Measurements from ENCODE around the gene PICALM. TPM values are rescaled to one million over a fixed set of nuclear protein-coding genes. Genes with fewer than 3 reads are reported as not detected.

The PICALM gene
- total and polyA plus RNA-seq, 2 of the 8 experiments (the other 6 are each of a cell fraction or from before 2014, with no cell fraction given): 69.4 to 71.3 TPM

GRCh38 chr11:86064220-86064803 is 4.6 kb downstream of the PICALM start:
- H3K79me2 ChIP-seq (ENCODE audit: control insufficient read depth in 1 of 2, insufficient read depth in 2 of 2, low read length in 2 of 2): peaks cover 19 to 92% of the 10 kb centered on the region in 2 experiments
- H3K23ac ChIP-seq (ENCODE audit: insufficient read length): no peak overlapping the region
- H2BK5ac ChIP-seq (ENCODE audit: low read depth, low read length): no peak overlapping the region
- 88% methylated on average over 5 of the region's 5 CpGs; no CpG with 5 or more reads in 1 of the 2 experiments for WGBS, 2 experiments (ENCODE audit: extremely low coverage in 1 of 2, insufficient coverage in 1 of 2, insufficient read length in 1 of 2, insufficient replicate concordance in 2 of 2, low coverage in 1 of 2, low lambda C conversion rate in 2 of 2, missing lambda C conversion rate in 1 of 2)
- no peak overlapping the region for H2BK120ac ChIP-seq (replicated peaks; ENCODE audit: low read depth, low read length)
- no peak overlapping the region for H2BK20ac ChIP-seq (ENCODE audit: low read length)
- H2AK5ac ChIP-seq (ENCODE audit: low read depth, low read length): no peak overlapping the region
- no peak overlapping the region for H3K4me3 ChIP-seq (ENCODE audit: extremely low read depth in 1 of 4, insufficient read depth in 2 of 4, low read depth in 3 of 4, low read length in 4 of 4)
- ChIA-PET CTCF (ENCODE audit: partially characterized antibody) (interaction anchor here (0.6 to 0.9 kb wide), 2 partner anchors 129 to 340 kb away, joined by 3 read pairs; no protein-coding TSS in a partner anchor), POLR2A (ENCODE audit: partially characterized antibody) (no interaction called here)
- H4K91ac ChIP-seq (replicated peaks; ENCODE audit: insufficient read length, low read length): no peak overlapping the region
- no peaks in the 10 kb centered on the region for H3K27me3 ChIP-seq (replicated peaks in 1 of 4; ENCODE audit: control insufficient read depth in 3 of 4, extremely low read depth in 1 of 4, insufficient read depth in 3 of 4, low read length in 3 of 4)
- H3K56ac ChIP-seq (replicated peaks; ENCODE audit: insufficient read length, low read depth, low read length): no peak overlapping the region
- no peak overlapping the region for H3K4ac ChIP-seq (replicated peaks; ENCODE audit: insufficient read length, low read depth, low read length)
- H3K9ac ChIP-seq (replicated peaks in 1 of 4; ENCODE audit: extremely low read depth in 1 of 4, low read depth in 3 of 4, low read length in 3 of 4): no peak overlapping the region
- no peak overlapping the region for H4K5ac ChIP-seq (ENCODE audit: insufficient read length, low read depth, low read length)
- no peak overlapping the region for H2AFZ ChIP-seq (ENCODE audit: low read length)
- no peak for DNase-seq (ENCODE audit: low read depth in 1 of 2, low spot score in 2 of 2)
- H4K8ac ChIP-seq (ENCODE audit: extremely low read depth, insufficient read depth, low read length): no peak overlapping the region
- H2BK12ac ChIP-seq (ENCODE audit: low read depth, low read length): no peak overlapping the region
- no peaks in the 10 kb centered on the region for H3K9me3 ChIP-seq (ENCODE audit: insufficient read depth in 2 of 2, low read depth in 1 of 2, low read length in 1 of 2)
- peaks cover 3% of the 10 kb centered on the region; the same call in 1 of the 2 replicates for H3K79me1 ChIP-seq (ENCODE audit: low read depth, low read length)
- H3K36me3 ChIP-seq (ENCODE audit: control insufficient read depth in 2 of 4, insufficient read depth in 4 of 4, low read length in 3 of 4): no peaks in the 10 kb centered on the region
- no peak overlapping the region for H3K4me2 ChIP-seq (ENCODE audit: insufficient read depth in 1 of 2, low read depth in 2 of 2, low read length in 2 of 2)
- FAIRE-seq: no peak
- H3K18ac ChIP-seq (ENCODE audit: extremely low read depth, low read length): no peak overlapping the region
- no peak overlapping the region for H3K27ac ChIP-seq (ENCODE audit: low read depth, low read length)
- H2BK15ac ChIP-seq (ENCODE audit: low read length): no peak overlapping the region
- no peak overlapping the region for H3K14ac ChIP-seq (ENCODE audit: insufficient read length)
- peaks cover 0 to under 1% (median 0%) of the 10 kb centered on the region in 4 experiments; a peak in 3 of 7 replicates for H3K4me1 ChIP-seq (replicated peaks in 1 of 4; ENCODE audit: control insufficient read depth in 3 of 4, insufficient read depth in 4 of 4, low read length in 3 of 4)
- H3K23me2 ChIP-seq (ENCODE audit: low read depth, low read length): peaks cover 3% of the 10 kb centered on the region; the same call in 1 of the 2 replicates
- peaks cover 5 to 10% of the 10 kb centered on the region in 2 experiments for H4K20me1 ChIP-seq (replicated peaks in 1 of 2; ENCODE audit: control insufficient read depth in 1 of 2, insufficient read depth in 2 of 2, low read length in 2 of 2)
- no peak for TF ChIP-seq TBP (IDR thresholded peaks at IDR 0.05; ENCODE audit: low read depth, low read length)
- no peak for TF ChIP-seq CTBP2 (IDR thresholded peaks at IDR 0.05; ENCODE audit: borderline replicate concordance, insufficient read depth, insufficient read length, low read length)
- no peak for TF ChIP-seq TCF12 (IDR thresholded peaks at IDR 0.05; ENCODE audit: low read depth, low read length)
- no peak for TF ChIP-seq NANOG (IDR thresholded peaks at IDR 0.05; ENCODE audit: insufficient read depth, low read depth, low read length, poor library complexity, severe bottlenecking)
- TF ChIP-seq KDM4A (IDR thresholded peaks at IDR 0.05; ENCODE audit: low read depth, low read length, severe bottlenecking): no peak
- no peak for TF ChIP-seq POLR2A (IDR thresholded peaks at IDR 0.05; ENCODE audit: control extremely low read depth in 1 of 2, low read depth in 2 of 2, low read length in 2 of 2)
- no peak for TF ChIP-seq ZNF274 (IDR thresholded peaks at IDR 0.05; ENCODE audit: borderline replicate concordance, extremely low read depth, low read length)
- TF ChIP-seq SP2 (IDR thresholded peaks at IDR 0.05; ENCODE audit: low read length): no peak
- TF ChIP-seq KDM5A (IDR thresholded peaks at IDR 0.05; ENCODE audit: low read length): no peak
- TF ChIP-seq CHD2 (IDR thresholded peaks at IDR 0.05; ENCODE audit: low read length): no peak
- no peak for TF ChIP-seq EZH2 (IDR thresholded peaks at IDR 0.05; ENCODE audit: low read depth, low read length, severe bottlenecking)
- TF ChIP-seq POU5F1 (IDR thresholded peaks at IDR 0.05; ENCODE audit: low read depth, low read length): no peak
- no peak for TF ChIP-seq JUND (IDR thresholded peaks at IDR 0.05; ENCODE audit: low read length)
- no peak for TF ChIP-seq BACH1 (IDR thresholded peaks at IDR 0.05; ENCODE audit: low read length)
- TF ChIP-seq EGR1 (IDR thresholded peaks at IDR 0.05; ENCODE audit: borderline replicate concordance, low read depth, low read length): no peak

Data from H1 (cell line).